C4-2B (cell line): ENCODE results near the gene DPP4.

Experiments
- CTCF ChIP-seq: fragments of 450-650 bp; conservative IDR thresholded peaks from 2 replicates; pipeline ENCODE4 v1.5.1; 2017; ENCODE audit warnings: mild to moderate bottlenecking
- ZFX ChIP-seq: fragments of 450-650 bp; IDR thresholded peaks from 2 replicates; pipeline ENCODE4 v1.6.1; 2017

- TF ChIP-seq CTCF (no peak), ZFX (no peak)
These were observed 44.4 kb upstream of the DPP4 start for GRCh38 chr2:162118166-162119031.
